ENCODE results near the gene PLXNA4. TPM values are rescaled to one million over a fixed set of nuclear protein-coding genes. Genes with fewer than 3 reads are reported as not detected.

Gene PLXNA4
- total and polyA plus RNA-seq, 9 of the 15 experiments (the other 6 are each of a cell fraction or from before 2014, with no cell fraction given) = under 0.01 to 0.09 TPM; not detected in 7

GRCh38 chr7:132533916-132534315 lies 42.4 kb downstream of the PLXNA4 start:
- H3K79me2 ChIP-seq (ENCODE audit: control insufficient read depth, insufficient read depth, low read length) = no peaks in the 10 kb centered on the region
- H3K9ac ChIP-seq (ENCODE audit: insufficient read depth in 1 of 2, low read depth in 2 of 2, low read length in 2 of 2) = no peak overlapping the region
- H4K20me1 ChIP-seq (replicated peaks; ENCODE audit: control insufficient read depth, insufficient read depth, low read length) = no peaks in the 10 kb centered on the region; the same call in 1 of the 2 replicates
- H3K4me3 ChIP-seq = no peak overlapping the region
- peaks cover 13 to 39% of the 10 kb centered on the region in 2 experiments; a peak in 3 of 5 replicates for H3K27me3 ChIP-seq (ENCODE audit: control insufficient read depth in 2 of 2, insufficient read depth in 2 of 2, low read length in 2 of 2)
- intact Hi-C loops (cut with micrococcal nuclease) (no loop called here), in situ Hi-C loops (cut with MboI) (no loop called here)
- ATAC-seq (no peak), FAIRE-seq (no peak), DNase-seq (ENCODE audit: extremely low read depth in 1 of 4, low spot score in 3 of 4) (no peak)
- H3K9me3 ChIP-seq (replicated peaks; ENCODE audit: control insufficient read depth, insufficient read depth, low read depth, low read length) = no peaks in the 10 kb centered on the region
- H3K36me3 ChIP-seq (ENCODE audit: control insufficient read depth, insufficient read depth, low read length) = no peaks in the 10 kb centered on the region
- WGBS (ENCODE audit: insufficient coverage, low coverage, missing lambda C conversion rate) = 5% methylated on average over 2 of the region's 2 CpGs
- BruUV-seq (replicated peaks) = no TSS peak
- H2AFZ ChIP-seq (ENCODE audit: low read depth, low read length) = no peak overlapping the region
- H3K4me1 ChIP-seq (replicated peaks in 1 of 2; ENCODE audit: control insufficient read depth in 2 of 2, insufficient read depth in 2 of 2, low read length in 2 of 2) = no peaks in the 10 kb centered on the region
- POLR2A ChIA-PET = no interaction called here
- H3K27ac ChIP-seq (ENCODE audit: extremely low read depth, low read depth, low read length) = no peak overlapping the region
- CTCF ChIA-PET (ENCODE audit: low intra/inter-chr PET ratio) = no interaction called here
- no peaks in the 10 kb centered on the region for H3K9me1 ChIP-seq (ENCODE audit: control insufficient read depth, insufficient read depth, low read length)
- no peak overlapping the region for H3K4me2 ChIP-seq (ENCODE audit: insufficient read depth, low read length)
- TF ChIP-seq RBM17 (IDR thresholded peaks at IDR 0.05; ENCODE audit: borderline replicate concordance, low read depth, low read length) = no peak
- TF ChIP-seq NONO (IDR thresholded peaks at IDR 0.05; ENCODE audit: low read depth in 2 of 2, low read length in 1 of 2) = no peak
- no peak for TF ChIP-seq HOMEZ (CRISPR knock-in tag; IDR thresholded peaks at IDR 0.05)
- TF ChIP-seq ETV6 (IDR thresholded peaks at IDR 0.05; ENCODE audit: borderline replicate concordance in 1 of 2, low read depth in 2 of 2, low read length in 1 of 2) = no peak
- TF ChIP-seq ETV6 (CRISPR knock-in tag; IDR thresholded peaks at IDR 0.05; ENCODE audit: borderline replicate concordance) = no peak
- TF ChIP-seq ZNF253 (CRISPR knock-in tag; conservative IDR thresholded peaks at IDR 0.05) = no peak
- TF ChIP-seq HBP1 (CRISPR knock-in tag; IDR thresholded peaks at IDR 0.05) = no peak
- no peak for TF ChIP-seq BMI1 (IDR thresholded peaks at IDR 0.05; ENCODE audit: low read length)
